K562 (cell line): ENCODE results near the gene ORC3. TPM values are rescaled to one million over a fixed set of nuclear protein-coding genes. Genes with fewer than 3 reads are reported as not detected.

Experiments
- BACH1 ChIP-seq: fragments of 200-800 bp; sonication (Bioruptor generic); IDR thresholded peaks from 2 replicates; pipeline ENCODE4 v1.6.1; 2016; ENCODE audit warnings: missing genetic modification characterization, missing compliant biosample characterization
- CBX8 ChIP-seq: fragments of 200-600 bp; sonication (generic); IDR thresholded peaks from 2 replicates; pipeline ENCODE4 v1.6.1; 2012; ENCODE audit warnings: borderline replicate concordance, mixed run types, low read depth, mild to moderate bottlenecking, moderate library complexity, mixed read lengths, low read length, control low read depth, inconsistent platforms; ENCODE audit not compliant: poor library complexity, severe bottlenecking; ENCODE audit errors: extremely low read depth
- CREB3L1 ChIP-seq: fragments of 450-650 bp; IDR thresholded peaks from 2 replicates; pipeline ENCODE4 v1.6.1; 2014; ENCODE audit warnings: low read depth, mild to moderate bottlenecking, moderate library complexity, borderline replicate concordance
- ETS1 ChIP-seq: conservative IDR thresholded peaks from 2 replicates; pipeline ENCODE4 v1.6.1; 2011; ENCODE audit warnings: low read depth, mild to moderate bottlenecking, low read length; ENCODE audit not compliant: control insufficient read depth
- HLTF ChIP-seq: fragments of 450-650 bp; IDR thresholded peaks from 2 replicates; pipeline ENCODE4 v1.6.1; 2016
- KLF1 ChIP-seq: fragments of 450-650 bp; IDR thresholded peaks from 2 replicates; pipeline ENCODE4 v1.6.1; 2016; ENCODE audit warnings: missing genetic modification characterization, missing compliant biosample characterization
- NELFE ChIP-seq: IDR thresholded peaks from 2 replicates; pipeline ENCODE4 v1.6.1; 2011; ENCODE audit warnings: mild to moderate bottlenecking; ENCODE audit not compliant: insufficient read depth, insufficient read length
- NUFIP1 ChIP-seq: fragments of 450-650 bp; IDR thresholded peaks from 2 replicates; pipeline ENCODE4 v1.6.1; 2018; ENCODE audit not compliant: partially characterized antibody
- POLR3G ChIP-seq: IDR thresholded peaks from 2 replicates; pipeline ENCODE4 v1.6.1; 2011; ENCODE audit not compliant: insufficient read length, insufficient replicate concordance; ENCODE audit errors: extremely low read depth
- SMAD2 ChIP-seq: fragments of 150-350 bp; IDR thresholded peaks from 2 replicates; pipeline ENCODE4 v1.6.1; 2014; ENCODE audit warnings: low read depth, mild to moderate bottlenecking, low read length
- TAL1 ChIP-seq: fragments of 450-650 bp; IDR thresholded peaks from 2 replicates; pipeline ENCODE4 v1.6.1; 2016; ENCODE audit warnings: mild to moderate bottlenecking
- ZHX1 ChIP-seq: fragments of 150-350 bp; conservative IDR thresholded peaks from 2 replicates; pipeline ENCODE4 v1.6.1; 2014; ENCODE audit warnings: low read length
- ZMIZ1 ChIP-seq, 2 experiments: fragments of 150-350 bp in 1 of 2; IDR thresholded peaks; 2 replicates each; pipeline ENCODE4 v1.6.1; 2012 to 2016; ENCODE audit warnings: low read depth in 2 of 2, low read length in 2 of 2, mild to moderate bottlenecking in 1 of 2, moderate library complexity in 1 of 2
- ZNF121 ChIP-seq: sonication (generic); formaldehyde crosslinking; conservative IDR thresholded peaks from 2 replicates; pipeline ENCODE4 v1.8.0; 2022; ENCODE audit warnings: missing genetic modification reagents
- ZNF212 ChIP-seq: fragments of 450-650 bp; formaldehyde crosslinking; IDR thresholded peaks from 2 replicates; pipeline ENCODE4 v1.4.0; 2020; ENCODE audit warnings: mild to moderate bottlenecking
- ZNF232 ChIP-seq: sonication (generic); formaldehyde crosslinking; IDR thresholded peaks from 2 replicates; pipeline ENCODE4 v1.8.0; 2022; ENCODE audit warnings: mild to moderate bottlenecking, missing genetic modification reagents
- polyA plus RNA-seq, 8 experiments: library from polyadenylated mRNA; depleted of rRNA in 4 of 8; stranded (reverse) in 5 of 8; unstranded in 3 of 8; fragments of >200 nt; fragmentation: Nextera tagmentation in 2 of 8; fragmentation: Illumina TruSeq in 1 of 8; extraction: Ambion mirVana in 2 of 8; extraction: Trizol in 1 of 8; gene quantifications; 2 replicates each; pipeline versions ENCODE4 v1.2.1 to v1.2.3, GENCODE V29; 2011 to 2014; ENCODE audit warnings: inconsistent platforms in 1 of 8, missing spikeins in 1 of 8
- total RNA-seq, 7 experiments: library from RNA; depleted of rRNA in 6 of 7; stranded (reverse); fragments of >200 nt in 6 of 7; fragmentation: Illumina TruSeq in 2 of 7; extraction: Trizol in 2 of 7; gene quantifications; 2 replicates each; pipeline versions ENCODE4 v1.2.1 to v1.2.3, GENCODE V29; 2011 to 2021; ENCODE audit warnings: low replicate concordance in 1 of 7

The ORC3 gene
- total and polyA plus RNA-seq, 9 of the 15 experiments (the other 6 are each of a cell fraction or from before 2014, with no cell fraction given), result 28.8 to 159 (median 74.8) TPM

GRCh38 chr6:87701676-87702588, 112.0 kb downstream of the ORC3 start, which contains the start of gene AKIRIN2 (continued):
- TF ChIP-seq ZHX1 (no peak), ZNF232 (CRISPR knock-in tag) (no peak), BACH1 (tag) (peak; percentile 86; the same call in 1 of the 2 replicates), ETS1 (peak; percentile 85), KLF1 (tag) (no peak), POLR3G (no peak), ZNF121 (CRISPR knock-in tag) (no peak), SMAD2 (no peak), ZNF212 (no peak), CBX8 (no peak), TAL1 (no peak), CREB3L1 (peak; percentile 83; the same call in 1 of the 2 replicates), NELFE (no peak), HLTF (peak; percentile 41; the same call in 1 of the 2 replicates), ZMIZ1 (IDR thresholded peaks at IDR 0.05; ENCODE audit: low read depth in 2 of 2, low read length in 2 of 2) (peak in 1 of 2 experiments; percentile 54; a peak in 1 of 4 replicates), NUFIP1 (no peak)
